NT2/D1 (cell line): ENCODE data around the gene PRKAG2.

Experiments used
- DNase-seq: peaks from one replicate; pipeline ENCODE4 v3.0.0-alpha.2; 2011; ENCODE audit warnings: low read depth, low spot score
- H3K27me3 ChIP-seq: 2 replicates; pipeline ENCODE4 v1.6.0; 2011; ENCODE audit warnings: mild to moderate bottlenecking; ENCODE audit not compliant: insufficient read length, insufficient read depth
- H3K36me3 ChIP-seq: 2 replicates; pipeline ENCODE4 v1.6.1; 2011; ENCODE audit warnings: mild to moderate bottlenecking, low read length, mixed read lengths; ENCODE audit not compliant: insufficient read depth, insufficient read length
- H3K4me1 ChIP-seq: 2 replicates; pipeline ENCODE4 v1.5.1; 2011; ENCODE audit not compliant: insufficient read depth, insufficient read length
- H3K4me3 ChIP-seq: 2 replicates; pipeline ENCODE4 v1.5.1; 2011; ENCODE audit warnings: low read depth; ENCODE audit not compliant: insufficient read length
- H3K9ac ChIP-seq: 2 replicates; pipeline ENCODE4 v1.6.0; 2011; ENCODE audit warnings: low read depth; ENCODE audit not compliant: insufficient read length
- H3K9me3 ChIP-seq: 2 replicates; pipeline ENCODE4 v1.5.1; 2011; ENCODE audit warnings: mild to moderate bottlenecking, low read length; ENCODE audit not compliant: insufficient read depth
- SUZ12 ChIP-seq: IDR thresholded peaks from 2 replicates; pipeline ENCODE4 v1.6.1; 2011; ENCODE audit not compliant: insufficient read length, insufficient read depth; ENCODE audit errors: extremely low read depth
- YY1 ChIP-seq: IDR thresholded peaks from 2 replicates; pipeline ENCODE4 v1.6.1; 2011; ENCODE audit not compliant: insufficient read length, insufficient read depth
- ZNF274 ChIP-seq: IDR thresholded peaks from 2 replicates; pipeline ENCODE4 v1.6.1; 2011; ENCODE audit warnings: mild to moderate bottlenecking, low read depth, low read length

The PRKAG2 gene

GRCh38 chr7:151705636-151706276 is 171.2 kb downstream of the PRKAG2 start:
- Histone ChIP-seq H3K9me3 (no peaks in the 10 kb centered on the region), H3K36me3 (no peaks in the 10 kb centered on the region), H3K4me3 (no peak overlapping the region), H3K9ac (no peak overlapping the region), H3K4me1 (no peaks in the 10 kb centered on the region), H3K27me3 (no peaks in the 10 kb centered on the region)
- DNase-seq, result no peak
- TF ChIP-seq ZNF274 (no peak), SUZ12 (no peak), YY1 (no peak)

GRCh38 chr7:151704960-151705635 is 171.8 kb downstream of the PRKAG2 start:
- Histone ChIP-seq H3K4me1 (no peaks in the 10 kb centered on the region), H3K4me3 (no peak overlapping the region), H3K36me3 (no peaks in the 10 kb centered on the region), H3K9me3 (no peaks in the 10 kb centered on the region), H3K9ac (no peak overlapping the region), H3K27me3 (no peaks in the 10 kb centered on the region)
- no peak for DNase-seq
- TF ChIP-seq SUZ12, result no peak
- no peak for TF ChIP-seq ZNF274

- no peak overlapping the region for H3K9ac ChIP-seq
- no peaks in the 10 kb centered on the region for H3K9me3 ChIP-seq
- no peaks in the 10 kb centered on the region for H3K27me3 ChIP-seq
- H3K36me3 ChIP-seq, result no peaks in the 10 kb centered on the region
- H3K4me1 ChIP-seq, result no peaks in the 10 kb centered on the region
- no peak overlapping the region for H3K4me3 ChIP-seq
- TF ChIP-seq SUZ12 (no peak), YY1 (no peak), ZNF274 (no peak)
- no peak for DNase-seq
Measured at GRCh38 chr7:151704299-151704959, 172.5 kb downstream of the PRKAG2 start.

- Histone ChIP-seq H3K4me1 (peaks cover 3% of the 10 kb centered on the region), H3K4me3 (no peak overlapping the region), H3K36me3 (no peaks in the 10 kb centered on the region), H3K27me3 (no peaks in the 10 kb centered on the region), H3K9me3 (no peaks in the 10 kb centered on the region), H3K9ac (no peak overlapping the region)
- DNase-seq, result no peak
- TF ChIP-seq SUZ12 (no peak), ZNF274 (no peak), YY1 (no peak)
Measured at GRCh38 chr7:151702961-151703360, 174.0 kb downstream of the PRKAG2 start.

GRCh38 chr7:151700586-151701165 is 176.2 kb downstream of the PRKAG2 start:
- Histone ChIP-seq H3K36me3 (no peaks in the 10 kb centered on the region), H3K4me3 (no peak overlapping the region), H3K4me1 (peaks cover 15% of the 10 kb centered on the region), H3K27me3 (no peaks in the 10 kb centered on the region), H3K9ac (no peak overlapping the region), H3K9me3 (no peaks in the 10 kb centered on the region)
- DNase-seq, result no peak
- TF ChIP-seq YY1 (no peak), SUZ12 (no peak), ZNF274 (no peak)

- Histone ChIP-seq H3K9ac (no peak overlapping the region), H3K4me3 (no peak overlapping the region), H3K36me3 (no peaks in the 10 kb centered on the region), H3K27me3 (no peaks in the 10 kb centered on the region), H3K4me1 (peaks cover 22% of the 10 kb centered on the region), H3K9me3 (no peaks in the 10 kb centered on the region)
- TF ChIP-seq ZNF274, result no peak
- TF ChIP-seq YY1, result no peak
- no peak for TF ChIP-seq SUZ12
- no peak for DNase-seq
Measured at GRCh38 chr7:151699928-151700319, 177.0 kb downstream of the PRKAG2 start.

GRCh38 chr7:151699147-151699927 is 177.6 kb downstream of the PRKAG2 start:
- H3K4me3 ChIP-seq, result no peak overlapping the region
- no peak for TF ChIP-seq YY1
- H3K4me1 ChIP-seq, result peaks cover 28% of the 10 kb centered on the region
- H3K27me3 ChIP-seq, result no peaks in the 10 kb centered on the region
- H3K9ac ChIP-seq, result no peak overlapping the region
- no peaks in the 10 kb centered on the region for H3K9me3 ChIP-seq
- no peak for DNase-seq
- H3K36me3 ChIP-seq, result no peaks in the 10 kb centered on the region
